ENCODE measurements around the gene KAZN. TPM values are rescaled to one million over a fixed set of nuclear protein-coding genes. Genes with fewer than 3 reads are reported as not detected.

The KAZN gene
- total and polyA plus RNA-seq, 2 of the 8 experiments (the other 6 are each of a cell fraction or from before 2014, with no cell fraction given), result 3.7 to 11.8 TPM

DNA sequence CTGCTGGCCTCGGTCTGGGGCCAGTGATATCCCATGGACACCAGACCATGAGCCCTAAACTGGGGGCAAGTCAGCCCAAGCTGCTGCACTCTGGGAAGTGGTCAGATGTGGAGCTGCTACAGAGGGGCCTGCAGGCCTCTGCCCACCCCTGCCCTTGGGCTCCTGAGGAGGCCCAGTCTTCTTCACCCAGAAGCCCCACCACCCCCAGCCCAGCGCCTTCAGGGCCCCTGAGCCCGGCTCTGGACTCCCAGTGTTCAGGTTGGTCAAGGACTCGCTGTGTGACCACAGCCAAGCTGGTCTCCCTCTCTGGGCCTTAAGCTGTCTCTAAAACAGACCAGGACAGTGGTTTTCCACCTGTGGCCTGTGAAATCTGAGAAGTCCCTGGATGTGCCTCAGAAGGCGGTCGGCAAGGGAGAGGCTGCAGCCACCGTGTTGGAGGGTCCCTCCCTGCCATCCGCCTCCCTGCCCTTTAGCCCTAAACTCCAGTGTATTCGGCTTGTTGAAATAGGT is 475.4 kb downstream of the KAZN start:
- POLR2A ChIA-PET (ENCODE audit: partially characterized antibody), result no interaction called here

More for the DNA sequence above, 475.4 kb downstream of the KAZN start:
- H2BK15ac ChIP-seq (ENCODE audit: low read length), result no peak overlapping the region
- no peaks in the 10 kb centered on the region for H3K79me2 ChIP-seq (ENCODE audit: control insufficient read depth in 1 of 2, insufficient read depth in 2 of 2, low read length in 2 of 2)
- WGBS, 2 experiments (ENCODE audit: extremely low coverage in 1 of 2, insufficient coverage in 1 of 2, insufficient read length in 1 of 2, insufficient replicate concordance in 2 of 2, low coverage in 1 of 2, low lambda C conversion rate in 2 of 2, missing lambda C conversion rate in 1 of 2), result 90% methylated on average over 6 of the region's 9 CpGs; no CpG with 5 or more reads in 1 of the 2 experiments
- no peak overlapping the region for H2BK20ac ChIP-seq (ENCODE audit: low read length)
- no peak overlapping the region for H4K5ac ChIP-seq (ENCODE audit: insufficient read length, low read depth, low read length)
- no peak overlapping the region for H4K8ac ChIP-seq (ENCODE audit: extremely low read depth, insufficient read depth, low read length)
- H3K23me2 ChIP-seq (ENCODE audit: low read depth, low read length), result no peaks in the 10 kb centered on the region
- no peak overlapping the region for H3K56ac ChIP-seq (replicated peaks; ENCODE audit: insufficient read length, low read depth, low read length)
- H3K4ac ChIP-seq (replicated peaks; ENCODE audit: insufficient read length, low read depth, low read length), result no peak overlapping the region
- no peaks in the 10 kb centered on the region for H4K20me1 ChIP-seq (replicated peaks in 1 of 2; ENCODE audit: control insufficient read depth in 1 of 2, insufficient read depth in 2 of 2, low read length in 2 of 2)
- no peaks in the 10 kb centered on the region for H3K36me3 ChIP-seq (ENCODE audit: control insufficient read depth in 2 of 4, insufficient read depth in 4 of 4, low read length in 3 of 4)
- TF ChIP-seq SIN3A (conservative IDR thresholded peaks at IDR 0.05 in 1 of 2, IDR thresholded peaks at IDR 0.05 in 1 of 2; ENCODE audit: low read depth in 1 of 2, low read length in 2 of 2) (no peak), KDM4A (IDR thresholded peaks at IDR 0.05; ENCODE audit: low read depth, low read length, severe bottlenecking) (no peak), ASH2L (IDR thresholded peaks at IDR 0.05; ENCODE audit: low read length) (no peak), TCF12 (IDR thresholded peaks at IDR 0.05; ENCODE audit: low read depth, low read length) (no peak), EZH2 (IDR thresholded peaks at IDR 0.05; ENCODE audit: low read depth, low read length, severe bottlenecking) (no peak), KDM5A (IDR thresholded peaks at IDR 0.05; ENCODE audit: low read length) (no peak), TAF7 (optimal IDR thresholded peaks at IDR 0.05; ENCODE audit: borderline replicate concordance, low read depth, low read length) (no peak)
- no peak overlapping the region for H3K9ac ChIP-seq (replicated peaks in 1 of 4; ENCODE audit: extremely low read depth in 1 of 4, low read depth in 3 of 4, low read length in 3 of 4)
- H3K27ac ChIP-seq (ENCODE audit: low read depth, low read length), result no peak overlapping the region
- H2AFZ ChIP-seq (ENCODE audit: low read length), result no peak overlapping the region
- no peak overlapping the region for H3K4me3 ChIP-seq (ENCODE audit: extremely low read depth in 1 of 4, insufficient read depth in 2 of 4, low read depth in 3 of 4, low read length in 4 of 4)
- no peaks in the 10 kb centered on the region for H3K4me1 ChIP-seq (replicated peaks in 1 of 4; ENCODE audit: control insufficient read depth in 3 of 4, insufficient read depth in 4 of 4, low read length in 3 of 4)
- DNase-seq (ENCODE audit: low read depth in 1 of 2, low spot score in 2 of 2), result no peak
- no peaks in the 10 kb centered on the region for H3K27me3 ChIP-seq (replicated peaks in 1 of 4; ENCODE audit: control insufficient read depth in 3 of 4, extremely low read depth in 1 of 4, insufficient read depth in 3 of 4, low read length in 3 of 4)
- 0 out of 2 replicates have a peak, but pooled peaks cover 2% of the 10 kb centered on the region for H3K79me1 ChIP-seq (ENCODE audit: low read depth, low read length)
- no peak overlapping the region for H2BK120ac ChIP-seq (replicated peaks; ENCODE audit: low read depth, low read length)
- H3K9me3 ChIP-seq (ENCODE audit: insufficient read depth in 2 of 2, low read depth in 1 of 2, low read length in 1 of 2), result no peaks in the 10 kb centered on the region
- no peak overlapping the region for H3K4me2 ChIP-seq (ENCODE audit: insufficient read depth in 1 of 2, low read depth in 2 of 2, low read length in 2 of 2)
- no peak overlapping the region for H4K91ac ChIP-seq (replicated peaks; ENCODE audit: insufficient read length, low read length)
- CTCF ChIA-PET (ENCODE audit: partially characterized antibody), result interaction anchor here (0.6 to 5.5 kb wide), 4 partner anchors 12 to 746 kb away, joined by 3 to 35 read pairs (median 8); no protein-coding TSS in a partner anchor
- no peak overlapping the region for H2AK5ac ChIP-seq (ENCODE audit: low read depth, low read length)
- FAIRE-seq, result no peak
- no peak overlapping the region for H3K18ac ChIP-seq (ENCODE audit: extremely low read depth, low read length)
- H3K23ac ChIP-seq (ENCODE audit: insufficient read length), result no peak overlapping the region
- H3K14ac ChIP-seq (ENCODE audit: insufficient read length), result no peak overlapping the region
- no peak overlapping the region for H2BK12ac ChIP-seq (ENCODE audit: low read depth, low read length)
- H2BK5ac ChIP-seq (ENCODE audit: low read depth, low read length), result no peak overlapping the region
